HUES64 (cell line): ENCODE data around the gene KLHL14.
"Not testable (repeated sequence)": the region's sequence is repeated elsewhere in the genome, so short reads cannot be mapped to it uniquely, and the experiment has no call there.

Experiments
- H3K27ac ChIP-seq: 2 replicates; pipeline ENCODE4 v1.7.0; 2013; ENCODE audit warnings: low read depth, low read length, inconsistent platforms
- H3K27me3 ChIP-seq: 2 replicates; pipeline ENCODE4 v1.6.1; 2013; ENCODE audit warnings: mild to moderate bottlenecking, low read length; ENCODE audit not compliant: insufficient read depth
- H3K36me3 ChIP-seq: 2 replicates; pipeline ENCODE4 v1.6.1; 2013; ENCODE audit warnings: mild to moderate bottlenecking, low read length; ENCODE audit not compliant: insufficient read depth
- H3K4me1 ChIP-seq: 2 replicates; pipeline ENCODE4 v1.6.1; 2013; ENCODE audit warnings: mild to moderate bottlenecking, low read length, moderate library complexity; ENCODE audit not compliant: insufficient read depth
- H3K4me3 ChIP-seq: 2 replicates; pipeline ENCODE4 v1.5.1; 2013; ENCODE audit warnings: mild to moderate bottlenecking, low read length, moderate library complexity
- H3K9ac ChIP-seq: 2 replicates; pipeline ENCODE4 v1.6.1; 2013; ENCODE audit warnings: mild to moderate bottlenecking, low read depth, low read length
- H3K9me3 ChIP-seq: 2 replicates; pipeline ENCODE4 v1.6.1; 2013; ENCODE audit warnings: low read depth, low read length; ENCODE audit not compliant: insufficient read depth
- WGBS: fragments of 150-250, 120-280 bp; methylation state at CpG from one replicate; pipeline ENCODE4 v1.1.7; 2013; ENCODE audit warnings: missing lambda C conversion rate; 5-methylcytosine and 5-hydroxymethylcytosine counted together

KLHL14 gene

DNA sequence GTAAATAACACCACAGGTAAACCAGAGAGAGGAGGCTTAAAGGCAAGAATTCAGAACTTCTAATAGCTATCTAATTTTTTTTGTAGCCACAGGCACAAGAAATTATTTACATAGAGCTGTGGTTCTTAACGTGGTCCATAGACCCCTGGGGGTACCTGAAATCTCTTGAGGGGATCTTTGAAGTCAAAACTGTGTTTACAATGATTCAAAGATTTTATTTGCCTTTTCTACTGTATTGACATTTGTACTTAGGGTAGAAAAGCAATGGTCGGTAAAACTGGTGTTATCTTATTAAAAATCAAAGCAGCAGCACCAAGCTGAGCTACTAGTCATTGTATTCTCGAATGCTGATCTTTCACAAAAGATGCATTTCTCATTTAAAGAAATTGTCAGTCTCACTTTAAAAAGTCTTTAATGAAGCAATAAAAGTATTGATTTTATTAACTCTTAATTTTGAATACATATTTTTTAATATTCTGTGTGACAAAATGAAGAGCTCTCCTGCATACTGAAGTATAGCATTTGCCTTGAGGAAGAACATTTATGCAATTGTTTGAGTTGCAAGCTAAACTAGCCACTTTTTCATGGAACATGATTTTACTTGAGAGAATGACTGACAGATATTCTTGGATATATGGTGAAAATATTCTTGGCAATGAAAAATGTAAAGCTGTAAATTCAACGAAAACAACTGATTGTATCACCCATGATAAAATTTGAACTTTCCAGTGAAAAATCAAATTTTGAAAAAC is 25.6 kb upstream of the KLHL14 start:
- H3K27me3 ChIP-seq = no peaks in the 10 kb centered on the region
- H3K9ac ChIP-seq = no peak overlapping the region
- H3K9me3 ChIP-seq = peaks cover 5% of the 10 kb centered on the region; the same call in 1 of the 2 replicates
- no peak overlapping the region for H3K27ac ChIP-seq
- H3K36me3 ChIP-seq = no peaks in the 10 kb centered on the region
- H3K4me3 ChIP-seq = no peak overlapping the region
- peaks cover 3% of the 10 kb centered on the region; the same call in 1 of the 2 replicates for H3K4me1 ChIP-seq
- WGBS = 91% methylated on average over 4 of the region's 4 CpGs

DNA sequence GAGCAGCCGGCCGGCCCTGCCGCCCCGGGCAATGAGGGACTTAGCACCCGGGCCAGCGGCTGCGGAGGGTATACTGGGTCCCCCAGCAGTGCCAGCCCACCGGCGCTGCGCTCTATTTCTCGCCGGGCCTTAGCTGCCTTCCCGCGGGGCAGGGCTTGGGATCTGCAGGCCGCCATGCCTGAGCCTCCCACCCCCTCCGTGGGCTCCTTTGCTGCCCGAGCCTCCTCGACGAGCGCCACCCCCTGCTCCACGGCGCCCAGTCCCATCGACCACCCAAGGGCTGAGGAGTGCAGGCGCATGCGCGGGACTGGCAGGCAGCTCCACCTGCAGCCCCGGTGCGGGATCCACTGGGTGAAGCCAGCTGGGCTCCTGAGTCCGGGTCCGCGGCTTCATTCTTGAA is 21.8 kb upstream of the KLHL14 start:
- not testable (repeated sequence) for H3K4me1 ChIP-seq, H3K27me3 ChIP-seq, H3K36me3 ChIP-seq, H3K9ac ChIP-seq, H3K9me3 ChIP-seq, H3K27ac ChIP-seq, H3K4me3 ChIP-seq
- 97% methylated on average over 31 of the region's 31 CpGs for WGBS

- H3K36me3 ChIP-seq = no peaks in the 10 kb centered on the region
- 89% methylated on average over 1 of the region's 1 CpG for WGBS
- H3K27me3 ChIP-seq = peaks cover 12% of the 10 kb centered on the region
- H3K4me1 ChIP-seq = peaks cover 9% of the 10 kb centered on the region; the same call in 1 of the 2 replicates
- no peaks in the 10 kb centered on the region for H3K9me3 ChIP-seq
- H3K4me3 ChIP-seq = no peak overlapping the region
- H3K27ac ChIP-seq = no peak overlapping the region
- H3K9ac ChIP-seq = no peak overlapping the region
Observed at GRCh38 chr18:32779010-32779409, 6.2 kb upstream of the KLHL14 start.

DNA sequence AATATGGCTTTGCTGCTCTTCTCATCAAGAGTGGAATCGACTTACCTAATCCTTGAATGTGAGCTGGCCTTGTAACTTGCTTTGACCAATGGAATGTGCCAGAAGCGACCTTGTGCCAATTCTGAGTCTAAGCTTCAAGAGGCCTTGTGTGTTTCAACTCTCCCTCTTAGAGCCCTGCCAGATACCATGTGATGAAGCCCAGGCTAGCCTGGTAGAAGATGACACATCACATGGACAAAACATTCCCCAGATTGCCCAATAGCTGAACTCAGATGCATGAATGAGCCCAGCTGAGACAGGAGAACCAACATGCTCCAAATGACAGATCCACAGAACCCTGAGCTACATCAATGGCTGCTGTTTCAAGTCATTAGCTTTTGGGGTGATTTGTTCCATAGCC is 4.2 kb upstream of the KLHL14 start:
- H3K4me1 ChIP-seq = peaks cover 20% of the 10 kb centered on the region
- H3K27ac ChIP-seq = no peak overlapping the region
- no peaks in the 10 kb centered on the region for H3K36me3 ChIP-seq
- H3K4me3 ChIP-seq = no peak overlapping the region
- no peaks in the 10 kb centered on the region for H3K9me3 ChIP-seq
- no peak overlapping the region for H3K9ac ChIP-seq
- peaks cover 32% of the 10 kb centered on the region for H3K27me3 ChIP-seq
- WGBS = 92% methylated on average over 2 of the region's 2 CpGs

DNA sequence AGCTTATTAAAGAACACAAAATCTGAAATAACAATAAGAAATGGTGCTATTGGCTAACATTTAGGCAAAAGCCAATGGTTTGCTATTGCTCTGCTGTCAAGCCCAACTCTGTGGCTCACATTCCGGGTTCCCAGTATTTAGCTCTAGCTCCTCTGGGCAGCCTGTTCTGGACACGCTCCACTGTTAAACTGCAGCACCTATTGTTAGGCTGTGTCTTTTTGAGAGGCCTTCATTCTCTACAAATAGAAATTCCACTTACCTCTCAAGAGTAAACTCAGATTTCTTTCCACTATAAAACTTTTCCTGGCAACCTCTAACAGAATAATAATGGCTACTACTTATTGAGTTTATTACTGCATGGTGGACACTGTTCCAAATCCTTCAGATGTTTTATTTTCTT is 3.7 kb upstream of the KLHL14 start:
- peaks cover 20% of the 10 kb centered on the region for H3K4me1 ChIP-seq
- peaks cover 32% of the 10 kb centered on the region for H3K27me3 ChIP-seq
- H3K9me3 ChIP-seq = no peaks in the 10 kb centered on the region
- H3K4me3 ChIP-seq = no peak overlapping the region
- no peak overlapping the region for H3K27ac ChIP-seq
- H3K36me3 ChIP-seq = no peaks in the 10 kb centered on the region
- WGBS = 65% methylated on average over 2 of the region's 2 CpGs
- H3K9ac ChIP-seq = no peak overlapping the region

- H3K4me3 ChIP-seq = no peak overlapping the region
- H3K27ac ChIP-seq = no peak overlapping the region
- no peaks in the 10 kb centered on the region for H3K9me3 ChIP-seq
- H3K36me3 ChIP-seq = no peaks in the 10 kb centered on the region
- WGBS = 65% methylated on average over 5 of the region's 6 CpGs
- peaks cover 41% of the 10 kb centered on the region for H3K27me3 ChIP-seq
- no peak overlapping the region for H3K9ac ChIP-seq
- peaks cover 20% of the 10 kb centered on the region for H3K4me1 ChIP-seq
Observed at GRCh38 chr18:32775628-32776027, 2.8 kb upstream of the KLHL14 start.

- Histone ChIP-seq H3K27ac (no peak overlapping the region), H3K4me1 (peaks cover 29% of the 10 kb centered on the region), H3K9me3 (no peaks in the 10 kb centered on the region), H3K27me3 (peaks cover 63% of the 10 kb centered on the region), H3K4me3 (peak overlapping the region; percentile 68), H3K9ac (no peak overlapping the region), H3K36me3 (no peaks in the 10 kb centered on the region)
Observed at GRCh38 chr18:32773382-32773712, 524 bp upstream of the KLHL14 start.

- Histone ChIP-seq H3K9me3 (no peaks in the 10 kb centered on the region), H3K4me1 (peaks cover 34% of the 10 kb centered on the region), H3K9ac (no peak overlapping the region), H3K36me3 (no peaks in the 10 kb centered on the region), H3K27ac (no peak overlapping the region), H3K4me3 (peak overlapping the region; percentile 68), H3K27me3 (peaks cover 74% of the 10 kb centered on the region)
- under 1% methylated on average over 46 of the region's 50 CpGs for WGBS
Observed at GRCh38 chr18:32771871-32772580, 797 bp downstream of the KLHL14 start.

GRCh38 chr18:32771169-32771751 is 1.6 kb downstream of the KLHL14 start:
- WGBS = under 1% methylated on average over 34 of the region's 37 CpGs
- H3K27ac ChIP-seq = no peak overlapping the region
- peak overlapping the region; percentile 68 for H3K4me3 ChIP-seq

GRCh38 chr18:32770666-32771168 is 2.1 kb downstream of the KLHL14 start:
- H3K4me1 ChIP-seq = peaks cover 31% of the 10 kb centered on the region
- peaks cover 74% of the 10 kb centered on the region for H3K27me3 ChIP-seq
- H3K9ac ChIP-seq = peak overlapping the region; percentile 25; the same call in 1 of the 2 replicates
- under 1% methylated on average over 34 of the region's 34 CpGs for WGBS
- peak overlapping the region; percentile 68 for H3K4me3 ChIP-seq
- no peak overlapping the region for H3K27ac ChIP-seq
- no peaks in the 10 kb centered on the region for H3K9me3 ChIP-seq
- H3K36me3 ChIP-seq = no peaks in the 10 kb centered on the region

More at GRCh38 chr18:32771169-32771751, 1.6 kb downstream of the KLHL14 start:
- peak overlapping the region; percentile 25; the same call in 1 of the 2 replicates for H3K9ac ChIP-seq
- peaks cover 34% of the 10 kb centered on the region for H3K4me1 ChIP-seq
- H3K9me3 ChIP-seq = no peaks in the 10 kb centered on the region
- H3K36me3 ChIP-seq = no peaks in the 10 kb centered on the region
- peaks cover 74% of the 10 kb centered on the region for H3K27me3 ChIP-seq

DNA sequence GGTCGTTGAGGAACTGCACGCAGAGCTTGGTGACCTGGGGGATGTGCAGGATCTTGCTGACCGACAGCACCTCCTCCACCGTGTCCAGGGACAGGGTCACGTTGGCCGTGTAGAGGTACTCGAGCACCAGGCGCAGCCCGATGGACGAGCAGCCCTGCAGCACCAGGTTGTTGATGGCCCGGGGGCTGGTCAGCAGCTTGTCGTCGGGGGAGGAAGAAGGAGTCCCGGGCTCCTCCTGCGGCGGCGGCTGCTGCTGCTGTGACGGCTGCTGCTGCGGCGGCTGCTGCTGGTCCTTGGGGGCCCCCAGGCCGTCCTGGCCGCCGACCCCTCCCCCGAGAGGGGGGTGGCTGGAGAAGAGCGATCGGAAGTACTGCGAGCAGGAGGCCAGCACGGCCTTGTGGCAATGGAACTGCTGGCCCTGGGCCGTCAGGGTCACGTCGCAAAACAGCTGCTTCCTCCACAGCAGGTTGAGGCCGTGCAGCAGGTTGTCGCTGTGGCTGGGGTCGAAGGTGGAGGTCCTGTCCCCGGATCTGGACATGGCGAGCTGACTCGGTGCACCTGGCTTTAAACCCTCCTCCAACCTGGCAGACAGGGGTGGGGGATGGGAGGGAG is 2.7 kb downstream of the KLHL14 start:
- H3K9me3 ChIP-seq = no peaks in the 10 kb centered on the region
- H3K36me3 ChIP-seq = no peaks in the 10 kb centered on the region
- under 1% methylated on average over 34 of the region's 37 CpGs for WGBS
- H3K27me3 ChIP-seq = peaks cover 73% of the 10 kb centered on the region
- no peak overlapping the region for H3K27ac ChIP-seq
- H3K4me1 ChIP-seq = peaks cover 26% of the 10 kb centered on the region
- H3K9ac ChIP-seq = peak overlapping the region; percentile 46
- peak overlapping the region; percentile 68 for H3K4me3 ChIP-seq
